T-helper 2 cell treated with Interferon-gamma antibody and Interleukin-4, amounts not matched to agents 5 μg/mL and 100 μg/mL, for 36 hours (primary cell): ENCODE results near the gene WIZ.
"Not testable (repeated sequence)": the region's sequence is repeated elsewhere in the genome, so short reads cannot be mapped to it uniquely, and the experiment has no call there.

ENCODE experiments used
- DNase-seq: peaks from one replicate; pipeline ENCODE4 v3.0.0; 2021; ENCODE audit warnings: low spot score
- H3K27ac Mint-ChIP-seq: one replicate; pipeline ENCODE4 v1.8.0; 2021; ENCODE audit warnings: mild to moderate bottlenecking, mixed read lengths
- H3K27me3 Mint-ChIP-seq: one replicate; pipeline ENCODE4 v1.8.0; 2021; ENCODE audit warnings: low read depth, mixed read lengths
- H3K36me3 Mint-ChIP-seq: one replicate; pipeline ENCODE4 v1.8.0; 2021; ENCODE audit warnings: low read depth, mixed read lengths
- H3K4me1 Mint-ChIP-seq: one replicate; pipeline ENCODE4 v1.8.0; 2021; ENCODE audit warnings: low read depth, mixed read lengths
- H3K4me3 Mint-ChIP-seq: one replicate; pipeline ENCODE4 v1.8.0; 2022; ENCODE audit warnings: mild to moderate bottlenecking, moderate library complexity, mixed read lengths
- H3K9me3 Mint-ChIP-seq: one replicate; pipeline ENCODE4 v1.8.0; 2021; ENCODE audit warnings: mixed read lengths

The WIZ gene

GRCh38 chr19:15475169-15475568 lies 25.4 kb upstream of the WIZ start:
- H3K27me3 Mint-ChIP-seq, result peaks cover under 1% of the 10 kb centered on the region
- H3K9me3 Mint-ChIP-seq, result no peaks in the 10 kb centered on the region
- no peak for DNase-seq
- H3K4me3 Mint-ChIP-seq, result no peak overlapping the region
- peaks cover 10% of the 10 kb centered on the region for H3K4me1 Mint-ChIP-seq
- no peak overlapping the region for H3K27ac Mint-ChIP-seq
- H3K36me3 Mint-ChIP-seq, result no peaks in the 10 kb centered on the region

GRCh38 chr19:15473821-15474220 lies 24.1 kb upstream of the WIZ start:
- DNase-seq, H3K4me3 Mint-ChIP-seq, H3K27ac Mint-ChIP-seq: not testable (repeated sequence)

GRCh38 chr19:15471639-15472101 lies 21.9 kb upstream of the WIZ start:
- no peak for DNase-seq
- peaks cover 9% of the 10 kb centered on the region for H3K36me3 Mint-ChIP-seq
- peaks cover 13% of the 10 kb centered on the region for H3K27me3 Mint-ChIP-seq
- no peak overlapping the region for H3K4me3 Mint-ChIP-seq
- no peak overlapping the region for H3K27ac Mint-ChIP-seq
- H3K4me1 Mint-ChIP-seq, result peaks cover 34% of the 10 kb centered on the region
- no peaks in the 10 kb centered on the region for H3K9me3 Mint-ChIP-seq

More at GRCh38 chr19:15473821-15474220, 24.1 kb upstream of the WIZ start:
- not testable (repeated sequence) for H3K36me3 Mint-ChIP-seq, H3K27me3 Mint-ChIP-seq, H3K9me3 Mint-ChIP-seq
- H3K4me1 Mint-ChIP-seq, result peaks cover 17% of the 10 kb centered on the region

GRCh38 chr19:15469513-15470297 lies 19.9 kb upstream of the WIZ start:
- Mint-ChIP-seq H3K4me3 (peak overlapping the region; percentile 56), H3K9me3 (no peaks in the 10 kb centered on the region), H3K27ac (peak overlapping the region; percentile 17), H3K36me3 (peaks cover 12% of the 10 kb centered on the region), H3K27me3 (peaks cover 13% of the 10 kb centered on the region), H3K4me1 (peaks cover 44% of the 10 kb centered on the region)
- no peak for DNase-seq

- Mint-ChIP-seq H3K27ac (no peak overlapping the region), H3K36me3 (peaks cover 14% of the 10 kb centered on the region), H3K27me3 (peaks cover 13% of the 10 kb centered on the region), H3K9me3 (no peaks in the 10 kb centered on the region), H3K4me3 (peak overlapping the region; percentile 38), H3K4me1 (peaks cover 47% of the 10 kb centered on the region)
- DNase-seq, result no peak
These were observed 19.1 kb upstream of the WIZ start for GRCh38 chr19:15468675-15469512.

- Mint-ChIP-seq H3K9me3 (no peaks in the 10 kb centered on the region), H3K4me3 (peak overlapping the region; percentile 63), H3K36me3 (peaks cover 22% of the 10 kb centered on the region), H3K27ac (peak overlapping the region; percentile 53), H3K4me1 (peaks cover 47% of the 10 kb centered on the region), H3K27me3 (peaks cover 13% of the 10 kb centered on the region)
- DNase-seq, result no peak
These were observed 18.0 kb upstream of the WIZ start for GRCh38 chr19:15467734-15468214.

- DNase-seq, result peak; percentile 82
- peak overlapping the region; percentile 92 for H3K27ac Mint-ChIP-seq
- H3K9me3 Mint-ChIP-seq, result no peaks in the 10 kb centered on the region
- H3K36me3 Mint-ChIP-seq, result peaks cover 26% of the 10 kb centered on the region
- peak overlapping the region; percentile 78 for H3K4me3 Mint-ChIP-seq
- H3K27me3 Mint-ChIP-seq, result peaks cover 13% of the 10 kb centered on the region
- peaks cover 52% of the 10 kb centered on the region for H3K4me1 Mint-ChIP-seq
These were observed 17.3 kb upstream of the WIZ start for GRCh38 chr19:15466851-15467733.

GRCh38 chr19:15464394-15465385 lies 14.9 kb upstream of the WIZ start, which contains the start of gene RASAL3:
Gene RASAL3, minus strand, starts transcription at chr19:15464544. Its CDS starts 186 bp downstream, at chr19:15464358.
- H3K36me3 Mint-ChIP-seq, result peaks cover 42% of the 10 kb centered on the region
- H3K4me1 Mint-ChIP-seq, result peaks cover 58% of the 10 kb centered on the region
- H3K27ac Mint-ChIP-seq, result peak within 1 kb of the TSS; percentile 88
- no peaks in the 10 kb centered on the region for H3K9me3 Mint-ChIP-seq
- DNase-seq, result peak; percentile 50
- peak within 1 kb of the TSS; percentile 92 for H3K4me3 Mint-ChIP-seq
- H3K27me3 Mint-ChIP-seq, result peaks cover 9% of the 10 kb centered on the region

GRCh38 chr19:15463861-15464371 lies 14.2 kb upstream of the WIZ start:
- H3K4me1 Mint-ChIP-seq, result peaks cover 54% of the 10 kb centered on the region
- H3K9me3 Mint-ChIP-seq, result no peaks in the 10 kb centered on the region
- peaks cover 4% of the 10 kb centered on the region for H3K27me3 Mint-ChIP-seq
- H3K36me3 Mint-ChIP-seq, result peaks cover 45% of the 10 kb centered on the region
- H3K27ac Mint-ChIP-seq, result peak overlapping the region; percentile 88
- DNase-seq, result peak; percentile 66
- H3K4me3 Mint-ChIP-seq, result peak overlapping the region; percentile 92

- Mint-ChIP-seq H3K9me3 (no peaks in the 10 kb centered on the region), H3K27me3 (no peaks in the 10 kb centered on the region), H3K27ac (peak overlapping the region; percentile 55), H3K36me3 (peaks cover 47% of the 10 kb centered on the region), H3K4me1 (peaks cover 35% of the 10 kb centered on the region), H3K4me3 (peak overlapping the region; percentile 92)
- no peak for DNase-seq
These were observed 11.9 kb upstream of the WIZ start for GRCh38 chr19:15461694-15462093.

- Mint-ChIP-seq H3K36me3 (peaks cover 68% of the 10 kb centered on the region), H3K27ac (peak overlapping the region; percentile 60), H3K9me3 (no peaks in the 10 kb centered on the region), H3K4me1 (peaks cover 16% of the 10 kb centered on the region), H3K27me3 (no peaks in the 10 kb centered on the region), H3K4me3 (no peak overlapping the region)
- DNase-seq, result no peak
These were observed 8.1 kb upstream of the WIZ start for GRCh38 chr19:15457701-15458484.
